HG02763 (cell line): ENCODE results near the gene MOSMO.
"Not testable (repeated sequence)": the region's sequence is repeated elsewhere in the genome, so short reads cannot be mapped to it uniquely, and the experiment has no call there.

Source experiments
- ATAC-seq: cut with Tn5 transposase; IDR thresholded peaks from one replicate; pipeline ENCODE4 v1.9.1; 2021; ENCODE audit warnings: mild to moderate bottlenecking, moderate library complexity; ENCODE audit not compliant: unreplicated experiment

Gene MOSMO

DNA sequence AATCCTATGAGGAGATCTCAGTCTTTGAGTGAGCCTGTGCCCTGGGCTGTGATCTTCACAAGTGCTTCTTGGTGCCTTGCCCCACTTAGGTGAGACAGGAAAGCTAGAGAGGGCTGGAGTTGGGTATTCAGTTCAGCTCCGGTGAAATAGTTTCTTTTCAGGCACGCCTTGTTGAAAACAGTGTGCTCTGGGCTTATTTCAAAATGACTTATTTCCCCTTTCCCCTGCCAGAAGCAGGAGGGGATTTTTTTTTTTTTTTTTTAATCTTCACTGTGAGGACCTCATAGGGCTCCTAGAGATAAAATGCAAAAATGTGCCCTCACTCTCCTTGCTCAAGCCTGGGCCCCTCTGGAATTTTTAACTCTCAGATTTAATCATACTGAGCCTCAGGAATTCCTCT lies 27.2 kb downstream of the MOSMO start:
- ATAC-seq: no peak

DNA sequence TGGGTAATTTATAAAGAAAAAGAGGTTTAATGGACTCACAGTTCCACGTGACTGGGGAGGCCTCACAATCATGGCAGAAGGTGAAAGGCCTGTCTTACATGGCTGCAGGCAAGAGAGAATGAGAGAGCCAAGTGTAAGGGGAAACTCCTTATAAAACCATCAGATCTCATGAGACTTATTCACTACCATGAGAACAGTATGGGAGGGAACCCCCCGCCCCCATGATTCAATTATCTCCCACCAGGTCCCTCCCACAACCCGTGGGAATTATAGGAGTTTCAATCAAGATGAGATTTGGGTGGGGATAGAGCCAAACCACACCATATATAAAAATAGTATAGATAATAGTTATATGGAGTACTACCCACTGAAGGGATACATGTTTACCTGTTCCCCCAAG lies 36.0 kb downstream of the MOSMO start:
- not testable (repeated sequence) for ATAC-seq

DNA sequence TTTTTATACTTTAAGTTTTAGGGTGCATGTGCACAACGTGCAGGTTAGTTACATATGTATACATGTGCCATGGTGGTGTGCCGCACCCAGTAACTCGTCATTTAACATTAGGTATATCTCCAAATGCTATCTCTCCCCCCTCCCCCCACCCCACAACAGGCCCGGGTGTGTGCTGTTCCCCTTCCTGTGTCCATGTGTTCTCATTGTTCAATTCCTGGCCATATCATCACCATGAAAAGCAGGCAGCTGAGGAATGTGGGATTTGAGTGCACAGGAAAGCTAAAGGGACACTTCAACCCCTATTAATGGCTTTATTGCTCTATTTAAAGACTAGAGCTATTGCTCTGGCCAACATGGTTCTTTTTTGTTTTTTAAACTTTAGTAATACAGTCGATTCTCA lies 38.0 kb downstream of the MOSMO start:
- not testable (repeated sequence) for ATAC-seq

DNA sequence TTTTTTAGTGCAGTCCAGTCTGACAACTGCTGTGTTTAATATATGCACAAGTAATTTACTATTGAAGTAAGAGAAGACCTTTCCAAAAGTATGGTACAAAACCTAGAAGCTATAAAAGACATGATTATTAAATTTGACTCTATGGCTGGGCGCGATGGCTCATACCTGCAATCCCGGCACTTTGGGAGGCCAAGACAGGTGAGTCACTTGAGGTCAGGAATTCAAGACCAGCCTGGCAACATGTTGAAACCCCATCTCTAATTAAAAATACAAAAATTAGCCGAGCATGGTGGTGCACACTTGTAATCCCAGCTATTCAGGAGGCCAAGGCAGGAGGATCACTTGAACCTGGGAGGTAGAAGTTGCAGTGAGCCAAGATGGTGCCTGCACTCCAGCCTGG lies 43.1 kb downstream of the MOSMO start:
- no peak for ATAC-seq

DNA sequence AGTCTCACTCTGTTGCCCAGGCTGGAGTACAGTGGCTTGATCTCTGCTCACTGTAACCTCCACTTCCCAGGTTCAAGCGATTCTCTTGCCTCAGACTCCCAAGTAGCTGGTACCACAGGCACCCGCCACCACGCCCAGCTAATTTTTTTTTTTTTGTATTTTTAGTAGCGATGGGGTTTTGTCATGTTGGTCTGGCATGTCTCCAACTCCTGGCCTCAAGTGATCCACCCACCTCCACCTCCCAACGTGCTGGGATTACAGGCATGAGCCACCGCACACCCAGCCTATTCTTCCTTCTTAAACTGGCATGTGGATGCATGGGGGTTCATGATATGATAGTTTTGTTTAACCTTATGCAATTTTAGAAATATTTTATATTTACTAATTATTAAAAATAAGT lies 45.1 kb downstream of the MOSMO start:
- no peak for ATAC-seq

DNA sequence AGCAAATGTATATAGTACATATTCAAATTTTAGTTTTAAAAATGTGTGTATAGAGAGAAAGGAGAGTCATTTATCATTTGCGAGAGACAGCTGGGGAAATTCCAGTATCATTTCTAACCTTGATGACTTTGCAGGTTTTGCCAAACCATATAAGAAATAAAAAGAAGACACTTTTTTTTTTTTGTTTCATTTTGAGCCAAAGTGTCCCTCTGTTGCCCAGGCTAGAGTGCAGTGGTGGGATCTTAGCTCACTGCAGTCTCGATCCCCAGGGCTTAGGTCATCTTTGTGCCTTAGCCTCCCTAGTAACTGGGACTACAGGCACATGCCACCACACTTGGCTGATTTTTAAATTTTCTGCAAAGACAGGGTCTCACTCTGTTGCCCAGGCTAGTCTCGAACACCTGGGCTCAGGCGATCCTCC lies 46.0 kb downstream of the MOSMO start:
- ATAC-seq: no peak

DNA sequence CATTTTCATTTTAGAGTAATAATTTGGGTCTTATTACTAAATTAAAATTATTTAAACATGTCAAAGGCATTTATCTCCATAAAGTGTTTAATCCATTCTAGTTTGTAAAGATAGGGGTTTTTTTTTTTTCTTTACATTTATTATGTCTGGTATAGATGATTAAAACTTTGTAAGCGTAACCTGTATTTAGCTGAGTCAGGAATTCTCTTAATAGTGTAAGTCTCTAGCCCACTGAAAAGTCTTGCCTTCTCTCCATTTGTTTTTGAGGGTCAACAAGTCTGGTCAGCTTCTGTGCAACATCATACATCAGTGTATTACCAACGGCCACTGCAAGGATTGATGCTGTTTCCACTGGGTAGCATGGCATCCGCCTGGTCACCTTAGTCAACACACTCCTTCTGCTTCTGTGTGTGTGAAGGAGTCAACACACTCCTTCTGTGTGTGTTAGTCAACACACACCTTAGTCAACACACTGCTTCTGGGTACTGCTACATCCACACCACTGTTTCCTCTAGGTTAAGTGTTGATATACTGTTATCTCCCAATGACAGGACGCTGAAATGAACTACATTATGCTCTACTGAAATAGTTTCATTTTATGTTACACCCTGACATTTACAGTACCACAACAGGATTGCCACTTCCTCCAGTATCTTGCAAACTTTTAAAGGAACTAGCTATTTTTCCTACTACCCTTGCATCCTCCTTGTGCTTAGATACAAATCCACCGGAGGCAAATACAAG lies 47.1 kb downstream of the MOSMO start:
- ATAC-seq: no peak

DNA sequence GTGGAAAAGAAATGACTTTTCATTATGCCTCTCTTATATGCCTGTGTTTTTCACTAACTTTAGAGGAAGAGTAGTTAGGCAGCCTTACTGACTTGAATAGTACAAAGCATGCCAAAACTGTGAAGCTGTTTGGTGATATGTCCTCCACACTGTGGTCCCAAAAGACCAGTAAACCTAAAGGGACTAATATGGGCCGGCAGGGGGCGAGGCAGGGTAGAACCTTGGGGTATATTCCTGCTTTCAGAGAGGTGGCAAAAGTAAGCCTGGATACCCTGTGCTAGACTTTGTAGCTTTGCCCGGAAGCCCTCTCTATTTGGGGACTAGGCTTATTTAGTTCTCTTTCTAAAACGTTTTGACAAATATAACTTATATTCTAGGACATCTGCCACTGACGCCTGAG lies 48.0 kb downstream of the MOSMO start:
- no peak for ATAC-seq

DNA sequence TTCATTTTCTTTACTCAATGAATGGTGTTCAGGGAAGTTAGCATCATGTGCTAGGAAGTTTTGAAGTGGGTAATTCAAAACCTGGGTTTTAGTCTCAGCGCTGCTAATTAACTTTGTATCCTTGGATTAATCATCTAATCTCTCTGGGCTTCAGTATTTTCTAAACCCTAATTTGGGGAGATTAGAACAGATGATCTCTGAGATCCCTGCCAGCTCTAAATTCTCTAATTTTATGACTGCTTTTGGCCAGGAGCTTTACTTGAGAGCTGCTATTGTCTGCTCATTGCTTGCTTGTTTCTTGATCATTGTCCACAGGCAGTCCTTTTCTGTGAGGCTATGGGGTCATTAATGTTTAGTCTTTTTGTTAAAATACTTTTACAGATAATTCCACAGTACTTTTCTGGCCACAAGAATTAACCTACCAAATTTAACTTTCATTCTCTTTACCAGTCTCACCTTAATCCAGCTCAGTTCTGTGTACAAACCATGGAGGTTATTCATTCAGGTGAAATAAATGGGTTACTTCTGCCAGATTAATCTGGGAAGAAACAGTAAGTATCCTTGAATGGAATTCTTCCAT lies 56.1 kb downstream of the MOSMO start:
- no peak for ATAC-seq

DNA sequence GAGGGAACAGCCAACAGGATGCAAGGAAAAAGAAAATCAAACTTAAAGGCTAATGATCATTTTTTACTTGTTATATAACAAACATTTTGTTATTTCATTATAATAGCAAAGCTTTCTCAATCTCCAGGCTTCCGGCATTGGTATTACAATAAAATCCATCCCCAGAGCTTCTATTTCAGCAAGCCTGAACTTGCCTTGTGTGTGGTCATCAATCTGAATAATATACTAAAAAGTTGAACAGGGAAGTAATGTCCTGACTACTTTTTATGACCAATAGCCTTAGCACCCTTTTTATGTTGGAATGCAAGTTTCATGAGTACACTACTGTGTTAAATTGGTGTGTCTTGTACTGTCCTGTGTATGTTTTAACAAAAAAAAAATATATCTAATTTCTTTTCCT lies 57.3 kb downstream of the MOSMO start:
- no peak for ATAC-seq

DNA sequence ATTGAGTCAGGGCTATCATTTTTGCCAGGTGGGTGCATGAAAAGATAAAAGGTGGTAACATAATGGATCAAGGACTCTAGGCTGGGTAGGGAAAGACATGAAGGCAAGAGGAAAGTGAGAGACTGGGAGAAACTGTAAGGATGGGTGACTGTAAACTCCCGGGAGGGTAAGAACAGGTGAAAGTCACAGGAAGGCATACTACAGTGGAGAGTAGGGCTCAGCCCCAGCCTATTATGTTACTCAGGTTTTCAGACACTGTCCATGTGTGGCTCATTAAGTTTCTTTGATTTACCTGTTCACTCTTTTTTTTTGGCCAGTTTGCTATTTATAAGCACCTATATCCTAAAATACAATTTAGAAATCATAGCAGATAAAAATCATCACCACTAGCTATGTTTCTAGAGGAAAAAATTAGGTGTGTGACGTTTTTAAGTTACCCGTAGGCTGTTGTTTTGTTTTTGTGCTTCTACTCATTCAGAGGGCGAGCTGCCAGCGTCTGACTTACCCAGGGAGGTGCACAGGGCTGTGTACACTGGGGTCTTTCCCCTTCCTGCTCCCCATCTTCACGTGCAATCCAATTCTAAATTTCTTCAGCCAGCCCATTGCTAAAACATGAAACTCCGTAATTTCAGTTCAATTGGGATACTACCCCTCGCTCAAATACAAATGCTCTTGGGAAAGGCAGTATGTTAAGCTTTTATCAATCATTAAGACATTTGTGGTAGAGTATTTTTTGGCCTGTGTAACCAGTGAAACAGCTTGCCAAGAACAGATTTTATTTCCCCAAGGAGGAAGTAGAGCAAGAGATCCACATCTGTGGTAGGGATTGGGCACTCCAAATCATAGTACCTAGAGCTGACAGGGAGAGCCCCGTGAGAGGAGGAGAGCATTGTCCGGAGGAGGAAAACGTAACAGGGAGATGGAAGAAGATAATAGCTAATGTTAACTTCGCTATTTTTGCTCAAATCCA lies 62.7 kb downstream of the MOSMO start:
- ATAC-seq: no peak

DNA sequence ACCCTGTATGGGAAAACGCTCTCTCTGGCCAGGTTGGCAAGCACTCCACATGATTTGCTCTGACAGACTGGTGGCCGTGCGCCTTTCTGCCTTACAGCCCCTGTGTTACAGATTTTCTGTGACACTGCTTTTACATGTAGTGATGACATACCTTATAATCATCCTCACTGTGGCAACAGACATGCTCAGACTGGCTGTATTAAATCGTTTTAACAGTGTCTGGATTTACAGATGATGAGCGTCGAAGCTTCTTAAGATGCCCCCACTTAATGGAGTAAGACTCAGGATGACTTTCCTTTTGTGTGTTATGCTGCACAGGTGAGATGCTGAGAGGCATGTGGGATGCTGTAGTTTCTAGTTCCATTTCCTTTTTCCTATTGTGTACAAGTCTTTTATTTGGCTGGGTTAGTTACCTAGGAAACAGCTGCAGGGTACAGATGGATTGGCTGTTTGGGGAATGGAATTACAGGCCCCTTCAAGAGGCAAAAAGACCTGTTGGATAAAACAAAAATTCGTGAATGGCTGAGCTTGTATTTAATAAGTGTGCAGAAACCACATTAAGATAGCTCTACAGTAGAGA lies 63.5 kb downstream of the MOSMO start:
- ATAC-seq: no peak

DNA sequence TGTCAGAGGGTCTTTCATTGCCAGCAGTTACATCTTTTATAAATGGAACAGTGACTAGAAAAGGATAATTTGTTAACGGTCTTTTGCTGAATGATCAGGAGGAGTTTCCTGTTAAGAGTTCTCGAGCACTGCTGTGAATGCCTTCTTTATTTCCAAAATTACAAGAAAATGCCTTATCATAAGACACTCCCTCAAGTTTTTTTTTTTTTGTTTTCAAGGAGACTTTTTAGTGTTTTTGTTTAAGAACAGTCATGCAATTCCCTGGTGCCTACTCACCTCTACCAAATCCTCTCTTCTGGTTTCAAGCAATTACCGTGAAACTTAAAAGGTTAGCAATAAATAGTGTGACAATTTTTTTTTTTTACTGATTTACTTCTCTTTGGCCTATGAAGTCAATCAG lies 65.4 kb downstream of the MOSMO start:
- no peak for ATAC-seq

DNA sequence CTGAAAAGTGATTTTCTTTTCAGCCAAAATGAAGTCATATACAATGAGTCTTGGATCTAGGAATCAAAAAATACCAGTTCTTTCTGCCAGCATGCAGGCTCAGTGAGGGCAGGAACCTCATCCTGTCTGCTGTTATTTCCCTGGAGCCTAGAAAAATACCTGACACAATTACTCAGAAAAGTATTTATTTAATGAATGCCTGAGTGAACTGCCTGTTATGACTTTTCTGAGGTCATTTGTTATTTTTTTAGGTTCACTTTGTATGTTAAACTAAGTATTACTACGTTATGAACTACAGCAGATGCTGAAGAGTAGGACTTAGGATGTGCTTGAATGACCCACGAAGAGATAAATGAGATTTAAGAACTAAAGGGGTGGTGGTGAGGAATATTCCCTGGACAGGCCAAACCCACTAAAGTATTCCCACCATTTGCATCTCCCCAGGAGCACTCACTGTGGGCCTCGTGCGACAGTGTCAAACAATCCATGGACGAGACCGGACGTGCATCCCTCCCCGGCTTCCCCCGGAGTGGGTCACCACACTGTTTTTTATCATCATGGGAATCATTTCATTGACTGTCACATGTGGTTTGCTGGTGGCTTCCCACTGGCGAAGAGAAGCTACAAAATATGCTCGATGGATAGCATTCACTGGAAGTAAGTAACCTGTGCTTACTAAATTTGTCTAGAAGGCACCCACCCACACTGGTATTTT lies 67.3 kb downstream of the MOSMO start:
- ATAC-seq: no peak

DNA sequence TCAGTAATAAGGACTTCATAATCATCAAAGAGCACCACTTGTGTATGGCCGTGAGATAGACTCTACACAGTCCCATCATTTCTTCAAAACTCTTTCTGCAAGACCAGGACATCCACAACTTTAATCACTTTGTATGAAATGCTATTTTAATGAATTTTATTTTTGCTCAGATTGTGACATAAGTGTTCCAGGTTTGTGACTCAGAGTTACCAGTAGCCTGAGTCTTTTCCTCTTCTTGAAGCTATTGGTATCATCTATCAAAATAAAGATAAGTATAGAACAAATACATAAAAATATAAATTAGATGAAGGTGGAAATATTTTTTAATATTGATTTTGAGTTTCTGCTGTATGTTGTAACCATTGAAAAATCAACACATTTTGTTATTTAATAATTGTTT lies 67.9 kb downstream of the MOSMO start:
- ATAC-seq: no peak

DNA sequence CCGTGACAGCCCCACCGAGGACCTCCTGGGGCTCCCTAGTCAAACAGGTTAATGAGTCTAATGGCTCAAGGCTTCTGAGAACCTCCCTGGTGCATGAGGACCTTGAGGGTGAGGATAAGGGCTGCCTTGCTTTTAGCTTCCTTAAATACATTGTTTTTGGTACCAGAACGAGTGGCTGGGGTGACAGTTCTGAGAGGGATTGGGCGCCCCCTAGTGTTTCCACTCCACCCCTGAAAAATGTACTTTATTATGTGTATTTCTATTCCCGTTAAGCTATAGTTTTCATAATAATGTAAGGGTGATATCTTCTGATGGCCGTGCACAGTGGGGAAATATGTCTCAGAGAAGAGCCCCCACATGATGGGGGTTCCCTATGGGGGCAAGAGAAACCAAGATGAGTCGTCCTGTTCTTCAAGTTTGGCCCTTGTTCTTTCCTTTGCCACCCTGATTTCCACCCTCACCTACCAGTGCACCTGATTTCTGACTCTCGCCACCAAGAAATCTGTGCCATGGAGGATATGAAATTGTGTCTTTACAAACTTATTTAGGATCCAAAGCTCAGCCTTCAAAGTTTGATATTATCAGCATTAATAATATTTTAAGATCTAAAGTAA lies 69.9 kb downstream of the MOSMO start:
- ATAC-seq: no peak

DNA sequence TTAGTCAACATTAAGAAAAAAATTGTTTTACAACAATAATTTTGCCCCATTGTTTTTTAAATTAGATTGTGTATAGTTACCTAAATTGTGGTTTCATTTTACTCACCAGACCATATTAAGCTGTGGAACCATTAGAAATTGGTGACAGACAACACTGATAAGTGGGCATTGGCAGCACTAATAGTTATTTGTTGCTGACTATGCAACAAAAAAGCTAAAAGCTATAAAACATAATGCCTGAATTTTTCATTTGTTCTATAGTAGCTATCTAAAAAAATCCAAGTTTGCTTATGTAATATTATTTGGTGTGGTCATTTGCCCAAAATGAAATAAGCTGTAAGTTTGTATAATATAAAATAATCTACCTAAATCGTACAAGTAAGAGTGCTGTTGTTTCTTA lies 70.7 kb downstream of the MOSMO start:
- no peak for ATAC-seq

DNA sequence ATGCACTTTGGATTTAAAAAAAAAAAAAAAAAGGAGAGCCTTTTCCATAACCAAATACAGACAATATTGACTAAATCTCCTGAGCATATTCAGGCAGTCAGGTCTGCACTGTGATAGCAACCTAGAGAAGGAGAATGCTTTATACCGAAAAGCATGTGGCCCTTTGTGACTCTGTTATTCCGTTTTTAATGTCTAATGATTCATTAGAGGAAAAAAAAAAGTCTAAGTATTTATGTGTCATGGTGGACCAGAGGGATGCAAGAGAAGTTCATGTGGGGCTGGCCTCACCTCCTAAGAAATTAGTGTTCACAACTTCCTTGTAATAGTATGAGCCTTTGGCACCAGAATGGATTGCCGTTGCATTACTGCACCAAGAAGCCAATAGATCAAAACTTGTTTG lies 73.1 kb downstream of the MOSMO start:
- ATAC-seq: no peak

DNA sequence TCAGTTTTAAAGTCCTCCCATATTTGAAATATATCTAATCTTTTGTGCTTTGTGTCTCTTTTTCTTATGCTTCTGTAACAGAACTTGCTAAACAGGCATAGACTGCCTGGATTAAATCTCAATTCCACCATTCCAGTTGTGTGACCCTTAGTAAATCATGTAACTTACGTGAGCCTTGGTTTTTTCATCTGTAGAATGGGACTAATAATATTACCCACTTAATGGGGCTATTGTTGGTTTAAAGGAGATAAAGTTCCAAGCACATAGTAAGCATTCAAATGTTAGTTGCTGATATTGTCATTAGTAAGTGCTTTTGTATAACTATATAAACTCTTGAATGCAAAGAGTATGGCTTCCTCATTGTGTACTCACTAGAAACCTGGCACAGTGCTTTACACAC lies 78.5 kb downstream of the MOSMO start:
- no peak for ATAC-seq

DNA sequence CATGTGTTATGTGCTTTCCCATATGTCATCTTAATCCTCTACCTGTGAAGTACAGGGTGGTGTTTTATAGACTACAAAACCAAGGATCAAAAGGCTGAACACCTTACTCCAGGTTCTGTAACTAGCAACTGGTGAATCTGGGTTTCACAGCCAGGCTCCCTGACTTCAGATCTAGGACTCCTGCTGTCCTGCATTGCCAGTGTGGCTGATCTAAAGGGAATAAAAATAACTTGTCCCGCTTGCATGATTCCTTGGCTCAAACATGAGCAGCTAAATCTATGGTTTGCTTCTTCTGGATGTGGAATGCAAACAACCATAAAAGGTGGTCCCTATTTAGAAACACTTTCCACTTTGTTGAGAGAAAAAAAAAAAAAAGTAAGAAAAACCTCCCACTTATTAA lies 80.7 kb downstream of the MOSMO start:
- ATAC-seq: no peak
